MCF 10A (cell line): ENCODE data around the gene ATG5. TPM values are rescaled to one million over a fixed set of nuclear protein-coding genes. Genes with fewer than 3 reads are reported as not detected.

Source experiments
- BruUV-seq: library from RNA; stranded (reverse); fragments of 400-500 nt; replicated peaks from 2 replicates; lab custom pipeline; 2021; lab: Mats Ljungman, UMichigan
- CTCF ChIA-PET: fragments of 300-600 bp; sonication (Branson Sonifier 250); formaldehyde crosslinking; extraction: SDS; loops from one replicate; lab custom pipeline; 2021; ENCODE audit warnings: antibody characterized with exemption, inconsistent platforms; lab: Yijun Ruan, JAX
- POLR2A ChIA-PET: fragments of 300-600, 350-650 bp; sonication (Branson Sonifier 250); formaldehyde crosslinking; extraction: SDS; loops from one replicate; lab custom pipeline; 2020; ENCODE audit warnings: antibody characterized with exemption, inconsistent platforms; lab: Yijun Ruan, JAX
- DNase-seq: peaks from one replicate; pipeline ENCODE4 v3.0.0-alpha.2; 2018; ENCODE audit not compliant: unreplicated experiment
- H3K27ac Mint-ChIP-seq: one replicate; pipeline ENCODE4 v1.8.0; 2022; ENCODE audit warnings: mild to moderate bottlenecking, low read depth, mixed read lengths; ENCODE audit not compliant: unreplicated experiment
- H3K27me3 Mint-ChIP-seq: one replicate; pipeline ENCODE4 v1.8.0; 2022; ENCODE audit warnings: mixed read lengths; ENCODE audit not compliant: insufficient read depth, unreplicated experiment
- H3K36me3 Mint-ChIP-seq: one replicate; pipeline ENCODE4 v1.8.0; 2022; ENCODE audit warnings: mild to moderate bottlenecking, moderate library complexity, mixed read lengths; ENCODE audit not compliant: insufficient read depth, unreplicated experiment
- H3K4me1 Mint-ChIP-seq: one replicate; pipeline ENCODE4 v1.8.0; 2022; ENCODE audit warnings: mixed read lengths; ENCODE audit not compliant: insufficient read depth, unreplicated experiment
- H3K4me3 Mint-ChIP-seq: one replicate; pipeline ENCODE4 v1.8.0; 2022; ENCODE audit warnings: mild to moderate bottlenecking, moderate library complexity, mixed read lengths; ENCODE audit not compliant: unreplicated experiment
- H3K9me3 Mint-ChIP-seq: one replicate; pipeline ENCODE4 v1.8.0; 2022; ENCODE audit warnings: mixed read lengths; ENCODE audit not compliant: unreplicated experiment
- CTCF ChIP-seq: fragments of 200-600 bp; IDR thresholded peaks from one replicate; pipeline ENCODE4 v1.8.0; 2022; ENCODE audit warnings: antibody characterized with exemption, mild to moderate bottlenecking; ENCODE audit not compliant: unreplicated experiment
- intact Hi-C: fragments of 100-400 bp; cut with micrococcal nuclease; formaldehyde crosslinking; loops from 2 replicates; pipeline ENCODE4 v1.14.1; 2022
- total RNA-seq: library from RNA; stranded (reverse); gene quantifications from 2 replicates; pipeline ENCODE4 v1.2.3, GENCODE V29; 2022

ATG5 gene
- total RNA-seq, 1 experiment from 2014 or later, result 33.3 TPM

GRCh38 chr6:106300944-106301343 lies 24.6 kb downstream of the ATG5 start:
- peak; percentile 50 for TF ChIP-seq CTCF
- Mint-ChIP-seq H3K27ac (no peak overlapping the region), H3K9me3 (no peaks in the 10 kb centered on the region), H3K4me3 (no peak overlapping the region), H3K36me3 (peaks cover 7% of the 10 kb centered on the region), H3K4me1 (no peaks in the 10 kb centered on the region), H3K27me3 (no peaks in the 10 kb centered on the region)
- ChIA-PET POLR2A (interaction anchor here (0.5 kb wide), 1 partner anchor 15 kb away, joined by 3 read pairs; no protein-coding TSS in a partner anchor), CTCF (interaction anchor here (0.6 to 3.5 kb wide), 23 partner anchors 12 to 1352 kb away, joined by 3 to 22 read pairs (median 3); partner anchors contain the start of gene PRDM1)
- DNase-seq, result peak; percentile 62
- intact Hi-C loops, result loop anchor here (1.0 to 5.0 kb wide), 6 partner anchors 78 to 870 kb away; partner anchors contain the start of gene PRDM1
- no TSS peak for BruUV-seq

- TF ChIP-seq CTCF, result no peak
- H3K27ac Mint-ChIP-seq, result no peak overlapping the region
- H3K9me3 Mint-ChIP-seq, result no peaks in the 10 kb centered on the region
These were observed 25.4 kb downstream of the ATG5 start for GRCh38 chr6:106300020-106300780.

GRCh38 chr6:106293116-106293515 lies 32.4 kb downstream of the ATG5 start:
- Mint-ChIP-seq H3K4me3 (no peak overlapping the region), H3K27me3 (no peaks in the 10 kb centered on the region), H3K36me3 (peaks cover 22% of the 10 kb centered on the region), H3K27ac (no peak overlapping the region), H3K4me1 (no peaks in the 10 kb centered on the region), H3K9me3 (peaks cover 9% of the 10 kb centered on the region)
- no TSS peak for BruUV-seq
- intact Hi-C loops, result no loop called here
- DNase-seq, result no peak
- ChIA-PET CTCF (no interaction called here), POLR2A (no interaction called here)
- no peak for TF ChIP-seq CTCF

More at GRCh38 chr6:106300020-106300780, 25.4 kb downstream of the ATG5 start:
- no TSS peak for BruUV-seq
- POLR2A ChIA-PET, result interaction anchor here (0.6 kb wide), 1 partner anchor 814 kb away, joined by 4 read pairs; no protein-coding TSS in a partner anchor
- H3K4me1 Mint-ChIP-seq, result no peaks in the 10 kb centered on the region
- no peaks in the 10 kb centered on the region for H3K27me3 Mint-ChIP-seq
- CTCF ChIA-PET, result interaction anchor here (0.6 to 3.5 kb wide), 14 partner anchors 11 to 913 kb away, joined by 3 to 22 read pairs (median 4); partner anchors contain the start of gene PRDM1
- H3K4me3 Mint-ChIP-seq, result no peak overlapping the region
- intact Hi-C loops, result loop anchor here (2.0 to 5.0 kb wide), 5 partner anchors 77 to 869 kb away; partner anchors contain the start of gene PRDM1
- no peak for DNase-seq
- peaks cover 7% of the 10 kb centered on the region for H3K36me3 Mint-ChIP-seq

GRCh38 chr6:106290954-106291353 lies 34.6 kb downstream of the ATG5 start:
- Mint-ChIP-seq H3K27ac (no peak overlapping the region), H3K4me1 (no peaks in the 10 kb centered on the region), H3K9me3 (peaks cover 9% of the 10 kb centered on the region), H3K36me3 (peaks cover 22% of the 10 kb centered on the region), H3K4me3 (no peak overlapping the region), H3K27me3 (no peaks in the 10 kb centered on the region)
- no peak for TF ChIP-seq CTCF
- no TSS peak for BruUV-seq
- intact Hi-C loops, result no loop called here
- POLR2A ChIA-PET, result interaction anchor here (0.6 to 1.2 kb wide), 3 partner anchors 13 to 43 kb away, joined by 3 read pairs; no protein-coding TSS in a partner anchor
- CTCF ChIA-PET, result interaction anchor here (0.8 kb wide), 1 partner anchor 111 kb away, joined by 3 read pairs; no protein-coding TSS in a partner anchor
- no peak for DNase-seq
